DMS114 treated with DMSO at 0.1 percent for 48 hours (cell line): ENCODE data around the gene SORCS2.

Experiments
- DNase-seq: peaks from one replicate; lab custom pipeline; 2025; ENCODE audit not compliant: unreplicated experiment; lab: John Stamatoyannopoulos, UW

SORCS2 gene

GRCh38 chr4:7487998-7488671 lies 295.8 kb downstream of the SORCS2 start:
- no peak for DNase-seq

- no peak for DNase-seq
Measured at GRCh38 chr4:7491915-7492314, 299.6 kb downstream of the SORCS2 start.

DNA sequence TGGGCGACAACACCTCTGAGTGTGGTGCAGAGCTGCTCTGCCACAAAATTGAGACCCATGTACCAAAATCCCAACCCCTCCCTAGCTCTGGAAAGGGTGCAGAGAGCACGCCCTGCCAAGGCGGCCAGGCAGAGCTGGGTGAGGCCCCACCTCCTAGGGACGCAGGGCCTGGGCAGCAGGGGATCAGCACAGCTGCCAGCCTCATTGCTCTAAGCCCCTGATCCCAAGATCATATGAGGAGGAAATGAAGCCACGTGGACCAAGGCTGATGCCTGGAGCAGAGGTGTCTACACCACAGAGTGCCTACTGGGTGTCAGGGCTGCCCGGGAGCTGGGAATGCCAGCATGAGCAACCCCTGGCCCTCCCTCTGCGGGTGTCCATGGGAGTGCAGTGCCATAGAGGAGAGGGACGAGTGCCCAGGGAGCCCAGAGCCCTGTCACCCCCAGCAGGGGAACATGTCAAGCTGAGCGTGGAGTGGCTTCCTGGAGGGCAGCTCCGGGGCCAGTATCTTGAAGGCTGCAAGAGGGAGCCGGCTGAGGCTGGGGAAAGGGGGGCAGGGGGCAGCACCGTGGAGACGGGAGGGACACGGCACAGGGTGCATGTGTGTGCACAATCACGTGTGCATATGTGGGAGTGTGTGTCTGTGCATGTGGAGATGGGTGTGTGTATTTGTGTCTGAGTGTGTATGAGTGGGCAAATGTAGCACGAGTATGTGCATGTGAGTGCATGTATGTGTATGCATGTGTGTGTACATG lies 306.3 kb downstream of the SORCS2 start:
- DNase-seq, result no peak

DNA sequence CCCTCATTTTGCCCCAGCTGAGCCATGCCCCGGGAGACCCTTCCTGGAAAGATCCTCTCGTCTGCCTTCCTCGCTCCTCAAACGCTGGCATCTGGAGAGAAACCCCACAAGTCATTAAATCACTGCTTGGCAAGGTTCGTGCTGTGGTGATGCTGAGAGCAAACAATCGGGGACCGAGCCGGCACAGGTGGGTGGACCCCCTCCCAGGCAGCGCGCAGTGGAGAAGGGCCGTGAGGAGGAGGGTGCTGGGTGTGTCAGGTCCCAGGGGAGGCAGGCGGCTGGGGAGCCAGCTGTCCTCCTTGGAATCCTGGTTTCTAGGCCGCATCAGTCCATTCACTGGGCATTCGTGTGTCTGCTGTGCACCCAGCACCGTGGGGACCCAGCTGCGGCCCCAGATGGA lies 307.3 kb downstream of the SORCS2 start:
- no peak for DNase-seq

DNA sequence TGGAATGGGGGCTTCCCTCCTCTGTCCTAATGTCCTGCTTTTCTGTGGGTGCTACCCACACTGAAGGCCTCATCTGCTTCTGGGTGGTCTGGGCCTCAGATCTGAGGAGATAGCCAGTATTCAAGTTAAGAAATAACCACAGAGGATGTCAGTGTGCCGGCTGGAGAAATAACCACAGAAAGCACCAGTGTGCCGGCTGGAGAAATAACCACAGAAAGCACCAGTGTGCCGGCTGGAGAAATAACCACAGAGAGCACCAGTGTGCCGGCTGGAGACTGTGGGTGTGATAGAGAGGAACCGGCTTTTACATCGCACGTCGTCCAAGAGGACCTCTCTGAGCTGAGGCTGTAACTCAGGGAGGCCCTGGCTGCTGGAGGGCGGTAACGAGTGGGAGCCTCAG lies 308.1 kb downstream of the SORCS2 start:
- DNase-seq, result no peak

DNA sequence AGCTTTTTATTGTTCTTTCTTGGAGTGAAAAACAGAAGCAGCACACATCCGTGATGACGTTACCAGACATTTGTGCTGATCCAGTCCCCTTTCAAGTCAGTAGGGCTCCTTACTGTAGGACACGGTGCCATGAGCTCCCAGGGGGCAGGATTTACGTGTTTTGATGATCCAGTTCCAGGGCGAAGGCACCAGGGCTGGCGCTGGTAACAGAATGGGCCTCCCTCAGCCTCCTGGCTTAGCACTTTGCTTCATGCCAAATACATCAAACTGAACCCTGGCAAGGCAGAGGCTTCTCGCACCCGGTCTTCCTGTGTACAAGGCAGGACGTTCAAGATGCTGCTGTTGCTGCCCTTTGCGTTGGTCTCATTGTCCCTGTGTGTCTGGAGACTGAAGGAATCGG lies 309.0 kb downstream of the SORCS2 start:
- DNase-seq, result no peak

GRCh38 chr4:7501873-7502272 lies 309.5 kb downstream of the SORCS2 start:
- no peak for DNase-seq

DNA sequence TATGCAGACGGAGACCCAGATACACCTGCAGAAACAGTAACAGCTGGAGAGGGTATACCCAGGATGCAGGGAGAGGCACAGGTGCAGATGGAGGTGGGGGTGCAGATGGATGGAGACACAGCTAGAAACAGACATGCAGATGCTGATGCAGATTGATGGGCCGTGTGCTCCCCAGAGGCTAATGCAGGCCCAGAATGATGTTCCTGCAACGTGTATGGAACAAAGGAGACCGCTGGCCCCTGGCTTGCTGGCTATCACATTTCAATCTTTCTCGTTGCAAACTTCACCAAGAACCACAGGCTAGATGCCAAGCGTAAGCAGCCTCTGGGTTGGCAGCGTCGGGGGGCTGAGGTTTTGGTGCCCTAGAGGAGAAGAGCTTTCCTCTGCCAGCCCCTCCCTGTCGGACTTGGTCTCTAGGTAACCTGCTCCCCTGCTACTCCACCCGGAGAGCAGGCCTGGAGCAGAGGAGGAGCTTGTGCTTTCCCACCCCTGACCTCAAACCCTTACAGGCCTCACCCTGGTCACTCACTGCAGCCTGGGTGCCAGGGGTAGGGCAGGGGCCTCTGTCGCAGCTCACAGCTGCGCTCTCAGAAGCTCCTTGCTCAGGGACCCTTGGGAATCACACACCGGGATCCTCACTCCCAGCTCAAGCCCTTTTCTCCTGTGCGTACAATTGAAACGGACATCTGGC lies 311.4 kb downstream of the SORCS2 start:
- no peak for DNase-seq

DNA sequence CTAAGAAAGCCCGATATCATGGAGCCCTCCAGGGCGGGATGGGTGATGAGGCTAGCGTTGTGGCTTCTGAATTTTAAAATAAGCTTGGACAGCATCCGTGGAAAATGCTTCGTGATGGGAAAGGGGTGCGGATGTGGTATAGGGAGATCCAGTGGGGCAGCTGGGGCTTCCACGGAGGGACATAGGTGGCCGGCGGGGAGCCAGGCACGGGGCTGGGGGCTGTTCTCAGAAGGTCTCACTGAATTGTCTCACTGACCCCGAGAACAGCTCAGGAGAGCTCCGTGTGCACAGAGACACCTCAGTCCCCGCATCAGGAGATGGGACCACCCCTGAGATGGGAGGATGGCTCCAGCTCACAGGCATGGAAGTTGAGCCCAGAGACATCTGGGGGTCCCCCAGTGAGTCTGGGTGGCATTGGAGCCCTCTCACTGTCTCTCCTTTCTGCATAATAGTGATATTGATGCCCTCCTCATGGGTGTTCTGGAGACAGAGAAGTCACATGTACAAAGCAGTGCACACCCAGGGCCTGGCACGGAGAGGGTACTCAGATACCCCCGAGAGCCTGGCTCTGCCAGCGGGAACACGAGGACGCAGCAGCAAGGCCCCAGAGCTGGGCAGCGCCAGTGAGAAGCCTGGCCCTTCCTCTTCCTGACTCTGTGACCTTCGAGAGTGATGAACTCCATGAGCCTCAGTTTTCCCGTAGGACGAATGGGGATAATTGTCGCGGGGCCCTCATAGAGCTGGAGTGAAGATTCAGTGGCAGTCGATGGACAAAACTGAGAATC lies 313.0 kb downstream of the SORCS2 start:
- DNase-seq, result no peak

- DNase-seq, result no peak
Measured at GRCh38 chr4:7506119-7506518, 313.8 kb downstream of the SORCS2 start.

DNA sequence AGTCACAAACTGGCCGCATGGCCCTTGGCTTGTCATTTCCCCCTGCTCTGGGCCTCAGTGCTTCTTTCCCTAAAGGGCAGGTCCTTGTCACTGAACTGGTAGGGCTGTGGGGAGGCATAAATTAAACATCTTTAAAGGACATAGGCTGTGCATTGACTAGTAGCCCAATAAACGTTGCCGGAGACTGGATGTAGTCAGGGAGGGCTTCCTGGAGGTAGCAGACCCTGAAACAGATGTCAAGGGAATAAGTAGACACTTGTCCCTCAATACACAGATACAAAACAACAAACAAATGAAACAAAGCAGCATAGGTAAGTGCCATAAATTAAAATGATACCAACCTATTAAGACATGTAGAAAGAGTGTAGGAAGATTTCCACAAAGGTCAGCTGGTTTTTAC lies 314.2 kb downstream of the SORCS2 start:
- DNase-seq, result no peak

DNA sequence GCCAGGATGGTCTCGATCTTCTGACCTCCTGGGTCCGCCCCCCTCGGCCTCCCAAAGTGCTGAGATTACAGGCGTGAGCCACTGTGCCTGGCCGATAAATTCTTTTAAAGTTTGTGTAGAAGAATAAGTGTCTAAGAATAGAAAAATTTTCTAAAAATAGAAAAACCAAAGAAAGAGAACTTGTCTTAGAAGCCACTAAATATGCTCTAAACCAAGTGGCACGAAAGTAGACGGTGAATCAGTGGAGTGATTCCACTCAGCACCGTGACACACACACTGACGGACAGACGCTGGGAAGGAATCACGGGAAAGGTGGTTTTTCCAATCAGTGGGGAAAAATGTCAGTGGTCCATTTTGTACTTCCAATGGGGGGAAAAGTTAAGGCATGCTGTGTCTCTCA lies 315.0 kb downstream of the SORCS2 start:
- DNase-seq, result no peak

DNA sequence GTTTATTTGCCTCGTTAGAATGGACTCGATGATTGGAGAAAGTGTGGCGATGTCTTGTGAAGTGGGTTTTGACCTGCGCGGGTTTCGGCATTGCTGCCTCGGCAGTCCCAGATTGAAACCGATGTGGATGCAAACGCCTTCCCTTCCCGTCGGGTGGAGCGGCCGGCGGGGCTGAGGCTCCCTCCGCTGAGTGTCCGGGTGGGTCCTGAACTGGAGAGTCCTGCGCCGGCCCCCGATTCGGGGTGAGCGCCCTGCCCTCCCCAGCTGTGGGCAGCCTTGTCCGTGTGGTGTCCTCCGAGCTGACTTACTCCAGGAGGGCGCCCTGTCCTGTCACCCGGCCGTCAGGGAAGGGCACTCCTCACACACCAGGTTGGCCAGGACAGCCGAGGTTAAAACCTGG lies 317.7 kb downstream of the SORCS2 start:
- no peak for DNase-seq

DNA sequence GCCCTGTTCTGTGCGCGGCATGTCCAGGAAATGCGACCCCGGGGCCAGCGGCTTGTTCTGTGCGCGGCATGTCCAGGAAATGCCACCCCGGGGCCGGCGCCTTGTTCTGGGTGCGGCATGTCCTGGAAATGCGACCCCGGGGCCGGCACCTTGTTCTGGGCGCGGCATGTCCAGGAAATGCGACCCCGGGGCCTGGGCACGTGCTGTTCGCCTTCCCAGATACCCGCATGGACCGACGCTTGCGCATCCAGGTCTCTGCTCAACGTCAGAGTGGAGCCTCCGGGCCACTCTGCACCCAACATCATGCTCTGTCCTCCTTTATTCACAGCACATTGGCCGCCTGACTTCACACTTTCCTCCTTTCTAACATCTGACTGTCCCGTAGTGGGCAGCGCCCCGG lies 318.2 kb downstream of the SORCS2 start:
- DNase-seq, result no peak

GRCh38 chr4:7511525-7511924 lies 319.2 kb downstream of the SORCS2 start:
- DNase-seq, result no peak

GRCh38 chr4:7512428-7512827 lies 320.1 kb downstream of the SORCS2 start:
- no peak for DNase-seq

- DNase-seq, result no peak
Measured at GRCh38 chr4:7512946-7513345, 320.6 kb downstream of the SORCS2 start.

DNA sequence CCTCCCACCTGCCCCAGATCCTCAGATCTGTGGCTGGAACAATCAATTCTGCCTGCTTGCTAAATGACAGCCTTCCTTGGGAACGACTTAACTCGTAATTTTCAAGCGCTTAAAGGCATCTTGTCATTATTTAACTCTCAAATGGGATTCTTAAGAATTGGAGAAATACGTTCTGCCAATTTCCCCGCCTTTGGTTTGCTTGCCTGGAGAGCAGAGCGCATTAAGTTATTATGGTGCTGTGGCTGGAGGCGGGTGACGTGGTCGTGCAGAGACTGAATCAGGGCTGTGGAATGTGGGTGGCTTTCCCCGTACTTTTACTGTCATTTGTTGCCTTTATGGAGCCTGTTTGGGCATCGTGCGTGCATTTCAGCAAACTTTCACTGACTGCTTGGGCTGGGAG lies 321.3 kb downstream of the SORCS2 start:
- no peak for DNase-seq

DNA sequence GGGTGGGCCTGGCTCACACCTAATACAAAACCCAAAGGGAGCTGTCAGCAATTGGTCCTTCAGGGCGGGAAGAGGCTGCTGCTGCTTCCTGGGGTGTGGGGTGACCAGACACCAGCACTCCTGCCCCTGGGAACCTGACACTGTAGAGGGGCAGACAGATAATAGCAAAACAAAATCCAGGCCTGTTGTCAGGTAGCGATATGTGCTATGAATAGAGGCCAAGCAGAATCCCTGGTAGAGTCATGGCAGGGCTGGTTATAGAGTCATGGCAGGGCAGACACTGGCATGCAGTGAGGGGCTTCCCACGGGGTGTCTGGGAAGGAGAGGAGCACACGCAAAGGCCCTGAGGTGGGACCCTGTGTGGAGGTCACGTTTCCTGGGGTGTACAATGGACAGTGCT lies 321.9 kb downstream of the SORCS2 start:
- no peak for DNase-seq

GRCh38 chr4:7514789-7515188 lies 322.5 kb downstream of the SORCS2 start:
- no peak for DNase-seq

DNA sequence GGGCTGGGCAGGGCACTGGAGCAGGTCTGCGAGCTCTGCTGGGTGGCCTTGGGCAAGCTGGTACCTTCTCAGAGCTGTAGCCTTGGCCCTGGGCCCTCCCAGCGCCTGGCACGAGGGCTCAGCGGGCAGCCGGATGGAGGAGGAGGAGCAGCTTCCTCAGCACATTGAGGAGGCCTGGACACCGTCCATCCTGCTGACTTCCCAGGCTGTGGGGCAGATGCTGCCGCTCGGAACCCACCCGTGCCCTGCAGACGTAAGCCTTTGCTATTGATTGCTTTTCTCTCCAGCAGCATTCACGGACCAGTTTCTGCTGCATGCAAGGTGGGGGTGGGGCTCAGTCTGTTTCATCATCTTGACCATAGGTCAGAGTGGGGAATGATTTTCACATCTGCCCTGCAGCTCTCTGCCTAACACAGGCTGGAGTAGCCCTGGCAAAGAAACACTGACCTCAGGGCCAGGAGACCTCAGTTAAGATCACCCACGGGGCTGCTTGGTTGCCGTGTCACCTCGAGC lies 323.1 kb downstream of the SORCS2 start:
- DNase-seq, result no peak
